ENCODE data around the gene CC2D1B.
"Not testable (repeated sequence)": the region's sequence is repeated elsewhere in the genome, so short reads cannot be mapped to it uniquely, and the experiment has no call there.

The CC2D1B gene

GRCh38 chr1:52365746-52366516 lies at the start of gene CC2D1B:
Gene CC2D1B (minus strand): TSS chr1:52366205. CDS start chr1:52364620, 1,585 bp downstream.
- DNase-seq: peak; percentile 98

GRCh38 chr1:52414942-52415341 lies 48.9 kb upstream of the CC2D1B start:
- DNase-seq: no peak

- no peak for DNase-seq
These were observed 47.5 kb upstream of the CC2D1B start for GRCh38 chr1:52413410-52413989.

- no peak for DNase-seq
These were observed 39.0 kb upstream of the CC2D1B start for GRCh38 chr1:52404975-52405338.

GRCh38 chr1:52404116-52404974 lies 38.3 kb upstream of the CC2D1B start, which contains the start of the genes ORC1 and PRPF38A:
Gene ORC1 (minus strand): TSS chr1:52404423. CDS start chr1:52402223, 2,200 bp downstream.
Gene PRPF38A (plus strand): TSS chr1:52404602. CDS start chr1:52404750, 148 bp downstream.
- peak; percentile 98 for DNase-seq

- peak; percentile 49 for DNase-seq
These were observed 37.6 kb upstream of the CC2D1B start for GRCh38 chr1:52403566-52404115.

- no peak for DNase-seq
These were observed 36.8 kb upstream of the CC2D1B start for GRCh38 chr1:52402860-52403240.

- no peak for DNase-seq
These were observed 34.1 kb upstream of the CC2D1B start for GRCh38 chr1:52400131-52400530.

- no peak for DNase-seq
These were observed 33.6 kb upstream of the CC2D1B start for GRCh38 chr1:52399629-52400028.

- DNase-seq: no peak
These were observed 27.2 kb upstream of the CC2D1B start for GRCh38 chr1:52393174-52393573.

GRCh38 chr1:52386458-52386857 lies 20.5 kb upstream of the CC2D1B start:
- DNase-seq: no peak

GRCh38 chr1:52385376-52385775 lies 19.4 kb upstream of the CC2D1B start:
- DNase-seq: no peak

GRCh38 chr1:52369851-52370250 lies 3.8 kb upstream of the CC2D1B start:
- DNase-seq: not testable (repeated sequence)

- peak; percentile 78 for DNase-seq
These were observed 2.6 kb upstream of the CC2D1B start for GRCh38 chr1:52368383-52369172.

GRCh38 chr1:52367272-52367671 lies 1.3 kb upstream of the CC2D1B start:
- no peak for DNase-seq

GRCh38 chr1:52366517-52366827 lies 467 bp upstream of the CC2D1B start:
- no peak for DNase-seq

- peak; percentile 30 for DNase-seq
These were observed 797 bp downstream of the CC2D1B start for GRCh38 chr1:52365071-52365745.

GRCh38 chr1:52364235-52364839 lies 1.7 kb downstream of the CC2D1B start:
- DNase-seq: no peak

GRCh38 chr1:52360595-52360968 lies 5.4 kb downstream of the CC2D1B start:
- DNase-seq: no peak

GRCh38 chr1:52359676-52360594 lies 6.1 kb downstream of the CC2D1B start:
- no peak for DNase-seq
